ENCODE measurements around the gene CFAP299.
A peak's percentile ranks its signal among the peaks of the same experiment; 100 is the strongest.

The CFAP299 gene

GRCh38 chr4:80454040-80454439 lies 118.5 kb downstream of the CFAP299 start:
- Histone ChIP-seq H3K4me1 (ENCODE audit: insufficient read depth, low read length) (peaks cover 15% of the 10 kb centered on the region; the same call in 1 of the 2 replicates), H3K36me3 (ENCODE audit: insufficient read depth, low read depth, low read length) (no peaks in the 10 kb centered on the region), H3K4me3 (ENCODE audit: low read length) (peak overlapping the region; percentile 6; the same call in 1 of the 2 replicates), H3K27me3 (ENCODE audit: insufficient read depth, low read length) (no peaks in the 10 kb centered on the region), H3K9me3 (ENCODE audit: insufficient read depth, low read depth, low read length) (no peaks in the 10 kb centered on the region), H3K27ac (ENCODE audit: low read length) (no peak overlapping the region), H3K9ac (ENCODE audit: low read depth, low read length) (peak overlapping the region; percentile 37; the same call in 1 of the 2 replicates)

- Histone ChIP-seq H3K27ac (ENCODE audit: low read length) (no peak overlapping the region), H3K9ac (ENCODE audit: low read depth, low read length) (peak overlapping the region; percentile 37; the same call in 1 of the 2 replicates), H3K4me1 (ENCODE audit: insufficient read depth, low read length) (peaks cover 20% of the 10 kb centered on the region; the same call in 1 of the 2 replicates), H3K27me3 (ENCODE audit: insufficient read depth, low read length) (no peaks in the 10 kb centered on the region), H3K4me3 (ENCODE audit: low read length) (peak overlapping the region; percentile 6; the same call in 1 of the 2 replicates), H3K36me3 (ENCODE audit: insufficient read depth, low read depth, low read length) (no peaks in the 10 kb centered on the region), H3K9me3 (ENCODE audit: insufficient read depth, low read depth, low read length) (no peaks in the 10 kb centered on the region)
Measured at GRCh38 chr4:80454556-80454955, 119.0 kb downstream of the CFAP299 start.

- Histone ChIP-seq H3K27me3 (ENCODE audit: insufficient read depth, low read length) (no peaks in the 10 kb centered on the region), H3K36me3 (ENCODE audit: insufficient read depth, low read depth, low read length) (no peaks in the 10 kb centered on the region), H3K9ac (ENCODE audit: low read depth, low read length) (no peak overlapping the region), H3K4me3 (ENCODE audit: low read length) (no peak overlapping the region), H3K9me3 (ENCODE audit: insufficient read depth, low read depth, low read length) (no peaks in the 10 kb centered on the region), H3K27ac (ENCODE audit: low read length) (no peak overlapping the region), H3K4me1 (ENCODE audit: insufficient read depth, low read length) (peaks cover 32% of the 10 kb centered on the region)
Measured at GRCh38 chr4:80459918-80460473, 124.5 kb downstream of the CFAP299 start.

GRCh38 chr4:80461412-80461811 lies 125.9 kb downstream of the CFAP299 start:
- Histone ChIP-seq H3K27ac (ENCODE audit: low read length) (no peak overlapping the region), H3K36me3 (ENCODE audit: insufficient read depth, low read depth, low read length) (no peaks in the 10 kb centered on the region), H3K4me3 (ENCODE audit: low read length) (peak overlapping the region; percentile 36; the same call in 1 of the 2 replicates), H3K27me3 (ENCODE audit: insufficient read depth, low read length) (no peaks in the 10 kb centered on the region), H3K9me3 (ENCODE audit: insufficient read depth, low read depth, low read length) (no peaks in the 10 kb centered on the region), H3K9ac (ENCODE audit: low read depth, low read length) (no peak overlapping the region), H3K4me1 (ENCODE audit: insufficient read depth, low read length) (peaks cover 28% of the 10 kb centered on the region)

GRCh38 chr4:80462621-80463091 lies 127.1 kb downstream of the CFAP299 start:
- H3K4me3 ChIP-seq (ENCODE audit: low read length) = no peak overlapping the region
- peaks cover 28% of the 10 kb centered on the region for H3K4me1 ChIP-seq (ENCODE audit: insufficient read depth, low read length)
- H3K9ac ChIP-seq (ENCODE audit: low read depth, low read length) = no peak overlapping the region
- H3K9me3 ChIP-seq (ENCODE audit: insufficient read depth, low read depth, low read length) = no peaks in the 10 kb centered on the region
- H3K27me3 ChIP-seq (ENCODE audit: insufficient read depth, low read length) = no peaks in the 10 kb centered on the region
- H3K36me3 ChIP-seq (ENCODE audit: insufficient read depth, low read depth, low read length) = no peaks in the 10 kb centered on the region
- H3K27ac ChIP-seq (ENCODE audit: low read length) = no peak overlapping the region

- Histone ChIP-seq H3K9ac (ENCODE audit: low read depth, low read length) (no peak overlapping the region), H3K36me3 (ENCODE audit: insufficient read depth, low read depth, low read length) (no peaks in the 10 kb centered on the region), H3K27ac (ENCODE audit: low read length) (no peak overlapping the region), H3K4me1 (ENCODE audit: insufficient read depth, low read length) (peaks cover 28% of the 10 kb centered on the region), H3K4me3 (ENCODE audit: low read length) (no peak overlapping the region), H3K27me3 (ENCODE audit: insufficient read depth, low read length) (no peaks in the 10 kb centered on the region), H3K9me3 (ENCODE audit: insufficient read depth, low read depth, low read length) (no peaks in the 10 kb centered on the region)
Measured at GRCh38 chr4:80463509-80463908, 128.0 kb downstream of the CFAP299 start.

GRCh38 chr4:80465238-80465637 lies 129.7 kb downstream of the CFAP299 start:
- no peak overlapping the region for H3K27ac ChIP-seq (ENCODE audit: low read length)
- H3K4me1 ChIP-seq (ENCODE audit: insufficient read depth, low read length) = peaks cover 20% of the 10 kb centered on the region
- no peaks in the 10 kb centered on the region for H3K9me3 ChIP-seq (ENCODE audit: insufficient read depth, low read depth, low read length)
- H3K4me3 ChIP-seq (ENCODE audit: low read length) = no peak overlapping the region
- no peaks in the 10 kb centered on the region for H3K27me3 ChIP-seq (ENCODE audit: insufficient read depth, low read length)
- no peaks in the 10 kb centered on the region for H3K36me3 ChIP-seq (ENCODE audit: insufficient read depth, low read depth, low read length)
- no peak overlapping the region for H3K9ac ChIP-seq (ENCODE audit: low read depth, low read length)

GRCh38 chr4:80465736-80466135 lies 130.2 kb downstream of the CFAP299 start:
- no peak overlapping the region for H3K9ac ChIP-seq (ENCODE audit: low read depth, low read length)
- H3K36me3 ChIP-seq (ENCODE audit: insufficient read depth, low read depth, low read length) = no peaks in the 10 kb centered on the region
- no peaks in the 10 kb centered on the region for H3K9me3 ChIP-seq (ENCODE audit: insufficient read depth, low read depth, low read length)
- no peaks in the 10 kb centered on the region for H3K27me3 ChIP-seq (ENCODE audit: insufficient read depth, low read length)
- H3K4me3 ChIP-seq (ENCODE audit: low read length) = no peak overlapping the region
- H3K27ac ChIP-seq (ENCODE audit: low read length) = no peak overlapping the region
- H3K4me1 ChIP-seq (ENCODE audit: insufficient read depth, low read length) = peaks cover 18% of the 10 kb centered on the region

- Histone ChIP-seq H3K9ac (ENCODE audit: low read depth, low read length) (no peak overlapping the region), H3K27me3 (ENCODE audit: insufficient read depth, low read length) (no peaks in the 10 kb centered on the region), H3K36me3 (ENCODE audit: insufficient read depth, low read depth, low read length) (no peaks in the 10 kb centered on the region)
Measured at GRCh38 chr4:80466618-80467017, 131.1 kb downstream of the CFAP299 start.

GRCh38 chr4:80471756-80472155 lies 136.2 kb downstream of the CFAP299 start:
- Histone ChIP-seq H3K9me3 (ENCODE audit: insufficient read depth, low read depth, low read length) (no peaks in the 10 kb centered on the region), H3K27ac (ENCODE audit: low read length) (peak overlapping the region; percentile 34), H3K36me3 (ENCODE audit: insufficient read depth, low read depth, low read length) (no peaks in the 10 kb centered on the region), H3K4me3 (ENCODE audit: low read length) (peak overlapping the region; percentile 38; the same call in 1 of the 2 replicates), H3K27me3 (ENCODE audit: insufficient read depth, low read length) (no peaks in the 10 kb centered on the region), H3K4me1 (ENCODE audit: insufficient read depth, low read length) (peaks cover 19% of the 10 kb centered on the region; the same call in 1 of the 2 replicates), H3K9ac (ENCODE audit: low read depth, low read length) (peak overlapping the region; percentile 27; the same call in 1 of the 2 replicates)

More at GRCh38 chr4:80466618-80467017, 131.1 kb downstream of the CFAP299 start:
- H3K4me1 ChIP-seq (ENCODE audit: insufficient read depth, low read length) = peaks cover 15% of the 10 kb centered on the region
- no peaks in the 10 kb centered on the region for H3K9me3 ChIP-seq (ENCODE audit: insufficient read depth, low read depth, low read length)
- no peak overlapping the region for H3K27ac ChIP-seq (ENCODE audit: low read length)
- H3K4me3 ChIP-seq (ENCODE audit: low read length) = no peak overlapping the region

- no peak overlapping the region for H3K9ac ChIP-seq (ENCODE audit: low read depth, low read length)
- H3K27me3 ChIP-seq (ENCODE audit: insufficient read depth, low read length) = no peaks in the 10 kb centered on the region
- peaks cover 15% of the 10 kb centered on the region; the same call in 1 of the 2 replicates for H3K4me1 ChIP-seq (ENCODE audit: insufficient read depth, low read length)
- no peaks in the 10 kb centered on the region for H3K9me3 ChIP-seq (ENCODE audit: insufficient read depth, low read depth, low read length)
- H3K4me3 ChIP-seq (ENCODE audit: low read length) = no peak overlapping the region
- no peaks in the 10 kb centered on the region for H3K36me3 ChIP-seq (ENCODE audit: insufficient read depth, low read depth, low read length)
- no peak overlapping the region for H3K27ac ChIP-seq (ENCODE audit: low read length)
Measured at GRCh38 chr4:80475236-80475635, 139.7 kb downstream of the CFAP299 start.

GRCh38 chr4:80475798-80476197 lies 140.3 kb downstream of the CFAP299 start:
- Histone ChIP-seq H3K9ac (ENCODE audit: low read depth, low read length) (no peak overlapping the region), H3K4me1 (ENCODE audit: insufficient read depth, low read length) (peaks cover 11% of the 10 kb centered on the region; the same call in 1 of the 2 replicates), H3K27ac (ENCODE audit: low read length) (no peak overlapping the region), H3K9me3 (ENCODE audit: insufficient read depth, low read depth, low read length) (no peaks in the 10 kb centered on the region), H3K27me3 (ENCODE audit: insufficient read depth, low read length) (no peaks in the 10 kb centered on the region), H3K36me3 (ENCODE audit: insufficient read depth, low read depth, low read length) (no peaks in the 10 kb centered on the region), H3K4me3 (ENCODE audit: low read length) (no peak overlapping the region)
